Measurements from ENCODE around the gene IQGAP1. TPM values are rescaled to one million over a fixed set of nuclear protein-coding genes. Genes with fewer than 3 reads are reported as not detected.
"Not testable (repeated sequence)": the region's sequence is repeated elsewhere in the genome, so short reads cannot be mapped to it uniquely, and the experiment has no call there.

IQGAP1 gene
- total RNA-seq, 2 experiments from 2014 or later: 229 to 240 TPM

- CTCF ChIA-PET: interaction anchor here (0.9 to 2.1 kb wide), 3 partner anchors 39 to 416 kb away, joined by 3 to 7 read pairs (median 3); no protein-coding TSS in a partner anchor
- peaks cover 64% of the 10 kb centered on the region for H3K4me1 Mint-ChIP-seq
- H3K36me3 Mint-ChIP-seq (ENCODE audit: low read depth): peaks cover 32% of the 10 kb centered on the region
- H3K9me3 Mint-ChIP-seq: no peaks in the 10 kb centered on the region
- H3K27me3 Mint-ChIP-seq: no peaks in the 10 kb centered on the region
- no peak for DNase-seq
- POLR2A ChIA-PET: interaction anchor here (1.0 to 7.1 kb wide), 6 partner anchors 10 to 25 kb away, joined by 3 to 78 read pairs (median 6); partner anchors contain the start of gene IQGAP1
- peak overlapping the region; percentile 91 for H3K27ac Mint-ChIP-seq
- peak overlapping the region; percentile 63 for H3K4me3 Mint-ChIP-seq
Observed at GRCh38 chr15:90401495-90401894, 13.5 kb downstream of the IQGAP1 start.

GRCh38 chr15:90402223-90402622 is 14.2 kb downstream of the IQGAP1 start:
- Mint-ChIP-seq H3K36me3 (ENCODE audit: low read depth) (peaks cover 35% of the 10 kb centered on the region), H3K4me1 (peaks cover 68% of the 10 kb centered on the region), H3K27ac (peak overlapping the region; percentile 59), H3K9me3 (no peaks in the 10 kb centered on the region), H3K4me3 (no peak overlapping the region), H3K27me3 (no peaks in the 10 kb centered on the region)
- CTCF ChIA-PET: interaction anchor here (0.9 to 2.1 kb wide), 4 partner anchors 10 to 415 kb away, joined by 3 to 7 read pairs (median 3); no protein-coding TSS in a partner anchor
- POLR2A ChIA-PET: interaction anchor here (0.8 to 7.1 kb wide), 5 partner anchors 10 to 25 kb away, joined by 3 to 78 read pairs (median 9); partner anchors contain the start of gene IQGAP1
- no peak for DNase-seq

- Mint-ChIP-seq H3K27ac (no peak overlapping the region), H3K27me3 (no peaks in the 10 kb centered on the region), H3K36me3 (ENCODE audit: low read depth) (peaks cover 37% of the 10 kb centered on the region), H3K4me1 (peaks cover 72% of the 10 kb centered on the region), H3K9me3 (no peaks in the 10 kb centered on the region), H3K4me3 (no peak overlapping the region)
- CTCF ChIA-PET: interaction anchor here (1.1 to 2.1 kb wide), 3 partner anchors 10 to 415 kb away, joined by 3 to 7 read pairs (median 3); no protein-coding TSS in a partner anchor
- POLR2A ChIA-PET: interaction anchor here (0.8 to 7.1 kb wide), 4 partner anchors 11 to 24 kb away, joined by 3 to 78 read pairs (median 17); partner anchors contain the start of gene IQGAP1
- DNase-seq: no peak
Observed at GRCh38 chr15:90402767-90403166, 14.7 kb downstream of the IQGAP1 start.

DNA sequence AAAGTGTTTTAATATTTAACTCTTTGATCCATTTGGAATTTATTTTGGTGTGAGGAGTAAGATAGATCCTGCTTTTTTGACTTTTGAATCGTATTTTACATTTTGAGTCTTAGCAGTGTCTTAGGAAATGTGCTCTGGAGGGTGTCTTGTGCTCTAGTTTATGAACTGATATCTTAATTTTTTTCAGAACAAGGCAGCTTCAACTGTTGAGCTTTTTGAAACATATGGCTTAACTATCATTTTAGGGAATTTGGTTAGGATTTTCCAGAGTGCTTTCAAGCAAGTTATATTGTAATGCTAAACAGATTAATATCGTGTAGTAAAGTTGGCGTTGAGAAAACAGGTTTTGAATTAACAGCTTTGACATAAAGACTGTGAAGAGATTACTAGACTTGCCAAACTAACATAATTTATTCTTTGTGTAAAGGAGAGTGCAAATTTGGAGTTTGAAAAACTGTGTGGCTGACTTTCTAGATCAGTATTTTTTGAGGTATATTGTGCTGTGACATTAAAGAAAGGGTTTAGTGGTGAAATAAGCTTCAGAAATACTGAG is 17.1 kb downstream of the IQGAP1 start:
- DNase-seq: no peak
- H3K27me3 Mint-ChIP-seq: no peaks in the 10 kb centered on the region
- H3K4me3 Mint-ChIP-seq: no peak overlapping the region
- no peak overlapping the region for H3K27ac Mint-ChIP-seq
- H3K4me1 Mint-ChIP-seq: peaks cover 80% of the 10 kb centered on the region
- POLR2A ChIA-PET: interaction anchor here (0.6 to 1.4 kb wide), 5 partner anchors 9 to 588 kb away, joined by 3 to 8 read pairs (median 3); partner anchors contain the start of gene IQGAP1
- peaks cover 55% of the 10 kb centered on the region for H3K36me3 Mint-ChIP-seq (ENCODE audit: low read depth)
- CTCF ChIA-PET: interaction anchor here (1.0 to 1.6 kb wide), 2 partner anchors 43 to 104 kb away, joined by 3 to 5 read pairs; no protein-coding TSS in a partner anchor
- no peaks in the 10 kb centered on the region for H3K9me3 Mint-ChIP-seq

DNA sequence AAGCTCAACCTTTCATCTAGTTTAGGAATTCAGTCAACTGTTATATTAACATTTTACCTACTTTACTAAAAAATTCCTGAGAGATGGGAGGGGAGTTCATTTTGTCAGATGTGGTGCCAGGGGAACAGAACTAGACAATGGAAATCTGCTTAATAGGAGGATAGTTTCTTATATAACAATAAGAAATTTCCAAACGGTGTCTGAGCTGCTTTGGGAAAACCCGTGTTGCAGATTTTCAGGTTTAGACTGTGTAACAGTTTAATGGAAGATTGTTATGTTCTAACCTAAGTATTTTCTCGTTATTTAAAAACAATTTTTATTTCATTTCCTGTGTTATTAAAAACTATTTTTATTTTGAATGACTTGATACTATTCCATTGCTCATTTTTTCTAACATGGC is 19.3 kb downstream of the IQGAP1 start:
- no peak overlapping the region for H3K4me3 Mint-ChIP-seq
- no peaks in the 10 kb centered on the region for H3K27me3 Mint-ChIP-seq
- no peak for DNase-seq
- CTCF ChIA-PET: interaction anchor here (0.6 to 2.0 kb wide), 9 partner anchors 9 to 549 kb away, joined by 3 to 6 read pairs (median 5); partner anchors contain the start of gene ZNF774
- peak overlapping the region; percentile 80 for H3K27ac Mint-ChIP-seq
- no peaks in the 10 kb centered on the region for H3K9me3 Mint-ChIP-seq
- H3K4me1 Mint-ChIP-seq: peaks cover 73% of the 10 kb centered on the region
- POLR2A ChIA-PET: interaction anchor here (0.6 to 2.7 kb wide), 11 partner anchors 12 to 527 kb away, joined by 3 to 40 read pairs (median 5); partner anchors contain the start of genes CIB1, GDPGP1 and IQGAP1
- peaks cover 55% of the 10 kb centered on the region for H3K36me3 Mint-ChIP-seq (ENCODE audit: low read depth)

GRCh38 chr15:90407871-90408317 is 19.9 kb downstream of the IQGAP1 start:
- Mint-ChIP-seq H3K4me1 (peaks cover 76% of the 10 kb centered on the region), H3K36me3 (ENCODE audit: low read depth) (peaks cover 53% of the 10 kb centered on the region), H3K27me3 (no peaks in the 10 kb centered on the region), H3K9me3 (no peaks in the 10 kb centered on the region), H3K27ac (peak overlapping the region; percentile 80), H3K4me3 (peak overlapping the region; percentile 51)
- POLR2A ChIA-PET: interaction anchor here (0.7 to 2.7 kb wide), 11 partner anchors 11 to 527 kb away, joined by 3 to 40 read pairs (median 5); partner anchors contain the start of genes CIB1, GDPGP1 and IQGAP1
- CTCF ChIA-PET: interaction anchor here (0.6 to 2.0 kb wide), 12 partner anchors 9 to 548 kb away, joined by 3 to 6 read pairs (median 4); partner anchors contain the start of gene ZNF774
- peak; percentile 53 for DNase-seq

GRCh38 chr15:90408657-90409056 is 20.6 kb downstream of the IQGAP1 start:
- ChIA-PET CTCF (interaction anchor here (1.0 to 2.0 kb wide), 6 partner anchors 10 to 90 kb away, joined by 3 to 6 read pairs (median 4); no protein-coding TSS in a partner anchor), POLR2A (interaction anchor here (1.1 to 2.7 kb wide), 6 partner anchors 10 to 47 kb away, joined by 3 to 40 read pairs (median 10); partner anchors contain the start of gene IQGAP1)
- H3K27me3 Mint-ChIP-seq: no peaks in the 10 kb centered on the region
- no peak for DNase-seq
- no peaks in the 10 kb centered on the region for H3K9me3 Mint-ChIP-seq
- peaks cover 81% of the 10 kb centered on the region for H3K4me1 Mint-ChIP-seq
- no peak overlapping the region for H3K4me3 Mint-ChIP-seq
- peak overlapping the region; percentile 80 for H3K27ac Mint-ChIP-seq
- H3K36me3 Mint-ChIP-seq (ENCODE audit: low read depth): peaks cover 50% of the 10 kb centered on the region

- Mint-ChIP-seq H3K4me1 (peaks cover 82% of the 10 kb centered on the region), H3K36me3 (ENCODE audit: low read depth) (peaks cover 48% of the 10 kb centered on the region)
- H3K9me3 Mint-ChIP-seq, H3K27ac Mint-ChIP-seq, H3K27me3 Mint-ChIP-seq, CTCF ChIA-PET, DNase-seq, POLR2A ChIA-PET, H3K4me3 Mint-ChIP-seq: not testable (repeated sequence)
Observed at GRCh38 chr15:90409587-90409986, 21.5 kb downstream of the IQGAP1 start.

DNA sequence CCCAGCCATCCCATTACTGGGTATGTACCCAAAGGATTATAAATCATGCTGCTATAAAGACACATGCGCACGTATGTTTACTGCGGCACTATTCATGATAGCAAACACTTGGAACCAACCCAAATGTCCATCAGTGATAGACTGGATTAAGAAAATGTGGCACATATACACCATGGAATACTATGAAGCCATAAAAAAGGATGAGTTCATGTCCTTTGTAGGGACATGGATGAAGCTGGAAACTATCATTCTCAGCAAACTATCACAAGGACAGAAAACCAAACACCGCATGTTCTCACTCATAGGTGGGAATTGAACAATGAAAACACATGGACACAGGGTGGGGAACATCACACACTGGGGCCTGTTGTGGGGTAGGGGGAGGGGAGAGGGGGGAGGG is 22.3 kb downstream of the IQGAP1 start:
- H3K27me3 Mint-ChIP-seq, H3K9me3 Mint-ChIP-seq, H3K27ac Mint-ChIP-seq, CTCF ChIA-PET, DNase-seq, H3K4me3 Mint-ChIP-seq, POLR2A ChIA-PET: not testable (repeated sequence)
- Mint-ChIP-seq H3K4me1 (peaks cover 80% of the 10 kb centered on the region), H3K36me3 (ENCODE audit: low read depth) (peaks cover 46% of the 10 kb centered on the region)

DNA sequence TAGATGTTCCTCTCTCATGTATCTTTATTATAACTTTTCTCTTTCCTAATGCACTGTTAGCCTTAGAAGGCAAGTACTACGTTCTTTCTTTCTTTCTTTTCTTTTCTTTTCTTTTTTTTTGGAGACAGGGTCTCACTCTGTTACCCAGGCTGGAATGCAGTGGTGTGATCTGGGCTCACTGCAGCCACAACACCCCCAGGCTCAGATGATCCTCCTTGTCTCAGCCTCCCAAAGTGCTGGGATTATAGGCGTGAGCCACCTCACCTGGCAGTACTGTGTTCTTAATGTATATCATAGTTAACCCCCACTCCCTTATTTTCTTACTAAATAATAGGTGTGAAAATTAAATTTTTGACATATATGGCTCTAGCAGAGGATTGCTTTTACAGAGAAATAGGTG is 23.1 kb downstream of the IQGAP1 start:
- Mint-ChIP-seq H3K9me3 (no peaks in the 10 kb centered on the region), H3K4me1 (peaks cover 78% of the 10 kb centered on the region), H3K27me3 (no peaks in the 10 kb centered on the region), H3K27ac (no peak overlapping the region), H3K36me3 (ENCODE audit: low read depth) (peaks cover 54% of the 10 kb centered on the region), H3K4me3 (no peak overlapping the region)
- CTCF ChIA-PET: no interaction called here
- no peak for DNase-seq
- POLR2A ChIA-PET: no interaction called here

GRCh38 chr15:90412356-90413194 is 24.5 kb downstream of the IQGAP1 start:
- no peak for DNase-seq
- ChIA-PET POLR2A (interaction anchor here (0.8 to 2.0 kb wide), 3 partner anchors 18 to 24 kb away, joined by 3 to 14 read pairs (median 3); partner anchors contain the start of gene IQGAP1), CTCF (interaction anchor here (1.1 to 2.5 kb wide), 4 partner anchors 14 to 93 kb away, joined by 3 to 7 read pairs (median 4); partner anchors contain the start of gene IQGAP1)
- H3K27ac Mint-ChIP-seq: peak overlapping the region; percentile 34
- H3K4me3 Mint-ChIP-seq: no peak overlapping the region
- peaks cover 3% of the 10 kb centered on the region for H3K9me3 Mint-ChIP-seq
- H3K4me1 Mint-ChIP-seq: peaks cover 73% of the 10 kb centered on the region
- peaks cover 62% of the 10 kb centered on the region for H3K36me3 Mint-ChIP-seq (ENCODE audit: low read depth)
- H3K27me3 Mint-ChIP-seq: no peaks in the 10 kb centered on the region
